ENCODE measurements around the gene CLUH.

The CLUH gene

GRCh38 chr17:2755891-2756724, 44.5 kb upstream of the CLUH start:
- no peak overlapping the region for H2AFZ ChIP-seq (ENCODE audit: low read length)
- H3K4me1 ChIP-seq (ENCODE audit: low read length) = no peaks in the 10 kb centered on the region
- no peaks in the 10 kb centered on the region for H3K9me3 ChIP-seq (replicated peaks; ENCODE audit: insufficient read depth, low read length)
- DNase-seq = no peak
- H3K9me2 ChIP-seq (replicated peaks; ENCODE audit: insufficient read depth, low read length) = no peaks in the 10 kb centered on the region
- TF ChIP-seq EZH2phosphoT487 (IDR thresholded peaks at IDR 0.05; ENCODE audit: low read length) (no peak), CTCF (IDR thresholded peaks at IDR 0.05; ENCODE audit: low read length) (no peak), EZH2 (optimal IDR thresholded peaks at IDR 0.05; ENCODE audit: low read depth, low read length) (no peak)
- H3K79me2 ChIP-seq (ENCODE audit: low read length) = no peaks in the 10 kb centered on the region
- H3K27ac ChIP-seq (ENCODE audit: low read length) = no peak overlapping the region
- H3K9ac ChIP-seq (ENCODE audit: low read length) = no peak overlapping the region
- H3K36me3 ChIP-seq (replicated peaks; ENCODE audit: insufficient read depth, low read length) = no peaks in the 10 kb centered on the region
- no peaks in the 10 kb centered on the region for H4K20me1 ChIP-seq (ENCODE audit: insufficient read depth, low read length)
- H3K27me3 ChIP-seq (replicated peaks; ENCODE audit: insufficient read depth, low read length) = peaks cover 68% of the 10 kb centered on the region
- H3K4me2 ChIP-seq (ENCODE audit: low read depth, low read length) = no peak overlapping the region
- H3F3A ChIP-seq (ENCODE audit: insufficient read depth, low read length) = no peaks in the 10 kb centered on the region
- H3K4me3 ChIP-seq (ENCODE audit: low read length) = no peak overlapping the region

- H3K4me3 ChIP-seq (ENCODE audit: low read length) = no peak overlapping the region
- no peaks in the 10 kb centered on the region for H3K9me3 ChIP-seq (replicated peaks; ENCODE audit: insufficient read depth, low read length)
- no peaks in the 10 kb centered on the region for H3K36me3 ChIP-seq (replicated peaks; ENCODE audit: insufficient read depth, low read length)
- no peak overlapping the region for H2AFZ ChIP-seq (ENCODE audit: low read length)
- no peaks in the 10 kb centered on the region for H3K4me1 ChIP-seq (ENCODE audit: low read length)
- H4K20me1 ChIP-seq (ENCODE audit: insufficient read depth, low read length) = no peaks in the 10 kb centered on the region
- no peak overlapping the region for H3K4me2 ChIP-seq (ENCODE audit: low read depth, low read length)
- TF ChIP-seq EZH2phosphoT487 (IDR thresholded peaks at IDR 0.05; ENCODE audit: low read length) (no peak), EZH2 (optimal IDR thresholded peaks at IDR 0.05; ENCODE audit: low read depth, low read length) (no peak), CTCF (IDR thresholded peaks at IDR 0.05; ENCODE audit: low read length) (no peak)
- no peaks in the 10 kb centered on the region for H3K9me2 ChIP-seq (replicated peaks; ENCODE audit: insufficient read depth, low read length)
- H3K79me2 ChIP-seq (ENCODE audit: low read length) = no peaks in the 10 kb centered on the region
- DNase-seq = no peak
- H3K9ac ChIP-seq (ENCODE audit: low read length) = no peak overlapping the region
- no peaks in the 10 kb centered on the region for H3F3A ChIP-seq (ENCODE audit: insufficient read depth, low read length)
- H3K27ac ChIP-seq (ENCODE audit: low read length) = no peak overlapping the region
- H3K27me3 ChIP-seq (replicated peaks; ENCODE audit: insufficient read depth, low read length) = peaks cover 64% of the 10 kb centered on the region
Measured at GRCh38 chr17:2751491-2751890, 39.9 kb upstream of the CLUH start.

- Histone ChIP-seq H3K79me2 (ENCODE audit: low read length) (no peaks in the 10 kb centered on the region), H3K9ac (ENCODE audit: low read length) (no peak overlapping the region), H3F3A (ENCODE audit: insufficient read depth, low read length) (no peaks in the 10 kb centered on the region), H3K27me3 (replicated peaks; ENCODE audit: insufficient read depth, low read length) (peaks cover 65% of the 10 kb centered on the region), H3K4me2 (ENCODE audit: low read depth, low read length) (no peak overlapping the region), H3K4me3 (ENCODE audit: low read length) (no peak overlapping the region), H4K20me1 (ENCODE audit: insufficient read depth, low read length) (no peaks in the 10 kb centered on the region), H2AFZ (ENCODE audit: low read length) (no peak overlapping the region), H3K27ac (ENCODE audit: low read length) (no peak overlapping the region), H3K36me3 (replicated peaks; ENCODE audit: insufficient read depth, low read length) (no peaks in the 10 kb centered on the region), H3K4me1 (ENCODE audit: low read length) (no peaks in the 10 kb centered on the region), H3K9me3 (replicated peaks; ENCODE audit: insufficient read depth, low read length) (no peaks in the 10 kb centered on the region), H3K9me2 (replicated peaks; ENCODE audit: insufficient read depth, low read length) (no peaks in the 10 kb centered on the region)
- TF ChIP-seq CTCF (IDR thresholded peaks at IDR 0.05; ENCODE audit: low read length) = no peak
- no peak for DNase-seq
Measured at GRCh38 chr17:2750721-2751120, 39.2 kb upstream of the CLUH start.

Measured in MM.1S (cell line).